Measurements from ENCODE around the gene IDI2. TPM values are rescaled to one million over a fixed set of nuclear protein-coding genes. Genes with fewer than 3 reads are reported as not detected.
"Not testable (repeated sequence)": the region's sequence is repeated elsewhere in the genome, so short reads cannot be mapped to it uniquely, and the experiment has no call there.

The IDI2 gene
- polyA plus RNA-seq, 2 of the 4 experiments (the other 2 are of a cell fraction): not detected

GRCh38 chr10:1011696-1012095 lies 14.0 kb downstream of the IDI2 start:
- no peaks in the 10 kb centered on the region for H3K4me1 ChIP-seq
- TF ChIP-seq ATOH8 (CRISPR knock-in tag; IDR thresholded peaks at IDR 0.05; ENCODE audit: low read depth): no peak
- TF ChIP-seq RFX5 (IDR thresholded peaks at IDR 0.05): no peak
- TF ChIP-seq, protein P1, sequence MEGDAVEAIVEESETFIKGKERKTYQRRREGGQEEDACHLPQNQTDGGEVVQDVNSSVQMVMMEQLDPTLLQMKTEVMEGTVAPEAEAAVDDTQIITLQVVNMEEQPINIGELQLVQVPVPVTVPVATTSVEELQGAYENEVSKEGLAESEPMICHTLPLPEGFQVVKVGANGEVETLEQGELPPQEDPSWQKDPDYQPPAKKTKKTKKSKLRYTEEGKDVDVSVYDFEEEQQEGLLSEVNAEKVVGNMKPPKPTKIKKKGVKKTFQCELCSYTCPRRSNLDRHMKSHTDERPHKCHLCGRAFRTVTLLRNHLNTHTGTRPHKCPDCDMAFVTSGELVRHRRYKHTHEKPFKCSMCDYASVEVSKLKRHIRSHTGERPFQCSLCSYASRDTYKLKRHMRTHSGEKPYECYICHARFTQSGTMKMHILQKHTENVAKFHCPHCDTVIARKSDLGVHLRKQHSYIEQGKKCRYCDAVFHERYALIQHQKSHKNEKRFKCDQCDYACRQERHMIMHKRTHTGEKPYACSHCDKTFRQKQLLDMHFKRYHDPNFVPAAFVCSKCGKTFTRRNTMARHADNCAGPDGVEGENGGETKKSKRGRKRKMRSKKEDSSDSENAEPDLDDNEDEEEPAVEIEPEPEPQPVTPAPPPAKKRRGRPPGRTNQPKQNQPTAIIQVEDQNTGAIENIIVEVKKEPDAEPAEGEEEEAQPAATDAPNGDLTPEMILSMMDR (IDR thresholded peaks at IDR 0.05): no peak
- TF ChIP-seq HDAC2 (IDR thresholded peaks at IDR 0.05): no peak
- no peak for TF ChIP-seq HEYL (CRISPR knock-in tag; IDR thresholded peaks at IDR 0.05)
- TF ChIP-seq RNF2 (IDR thresholded peaks at IDR 0.05; ENCODE audit: borderline replicate concordance, low read depth): no peak
- TF ChIP-seq FOSB (CRISPR knock-in tag; IDR thresholded peaks at IDR 0.05): no peak
- TF ChIP-seq, protein P2, sequence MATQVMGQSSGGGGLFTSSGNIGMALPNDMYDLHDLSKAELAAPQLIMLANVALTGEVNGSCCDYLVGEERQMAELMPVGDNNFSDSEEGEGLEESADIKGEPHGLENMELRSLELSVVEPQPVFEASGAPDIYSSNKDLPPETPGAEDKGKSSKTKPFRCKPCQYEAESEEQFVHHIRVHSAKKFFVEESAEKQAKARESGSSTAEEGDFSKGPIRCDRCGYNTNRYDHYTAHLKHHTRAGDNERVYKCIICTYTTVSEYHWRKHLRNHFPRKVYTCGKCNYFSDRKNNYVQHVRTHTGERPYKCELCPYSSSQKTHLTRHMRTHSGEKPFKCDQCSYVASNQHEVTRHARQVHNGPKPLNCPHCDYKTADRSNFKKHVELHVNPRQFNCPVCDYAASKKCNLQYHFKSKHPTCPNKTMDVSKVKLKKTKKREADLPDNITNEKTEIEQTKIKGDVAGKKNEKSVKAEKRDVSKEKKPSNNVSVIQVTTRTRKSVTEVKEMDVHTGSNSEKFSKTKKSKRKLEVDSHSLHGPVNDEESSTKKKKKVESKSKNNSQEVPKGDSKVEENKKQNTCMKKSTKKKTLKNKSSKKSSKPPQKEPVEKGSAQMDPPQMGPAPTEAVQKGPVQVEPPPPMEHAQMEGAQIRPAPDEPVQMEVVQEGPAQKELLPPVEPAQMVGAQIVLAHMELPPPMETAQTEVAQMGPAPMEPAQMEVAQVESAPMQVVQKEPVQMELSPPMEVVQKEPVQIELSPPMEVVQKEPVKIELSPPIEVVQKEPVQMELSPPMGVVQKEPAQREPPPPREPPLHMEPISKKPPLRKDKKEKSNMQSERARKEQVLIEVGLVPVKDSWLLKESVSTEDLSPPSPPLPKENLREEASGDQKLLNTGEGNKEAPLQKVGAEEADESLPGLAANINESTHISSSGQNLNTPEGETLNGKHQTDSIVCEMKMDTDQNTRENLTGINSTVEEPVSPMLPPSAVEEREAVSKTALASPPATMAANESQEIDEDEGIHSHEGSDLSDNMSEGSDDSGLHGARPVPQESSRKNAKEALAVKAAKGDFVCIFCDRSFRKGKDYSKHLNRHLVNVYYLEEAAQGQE (IDR thresholded peaks at IDR 0.05): no peak
- TF ChIP-seq KDM5A (IDR thresholded peaks at IDR 0.05): no peak
- ATAC-seq: peak in 1 of 2 experiments; percentile 11; a peak in 1 of 6 replicates
- H3K4me3 ChIP-seq: no peak overlapping the region
- WGBS (ENCODE audit: missing lambda C conversion rate): 95% methylated on average over 16 of the region's 16 CpGs
- H3K4me2 ChIP-seq: no peak overlapping the region
- ChIA-PET CTCF (interaction anchor here (1.0 kb wide), 1 partner anchor 25 kb away, joined by 4 read pairs; no protein-coding TSS in a partner anchor), POLR2A (no interaction called here)
- no peaks in the 10 kb centered on the region for H3K9me3 ChIP-seq
- DNase-seq (ENCODE audit: low read depth in 1 of 2, low spot score in 1 of 2): no peak
- H3K27ac ChIP-seq: no peak overlapping the region
- FAIRE-seq: no peak

GRCh38 chr10:1010703-1011102 lies 15.0 kb downstream of the IDI2 start:
- POLR2A ChIA-PET: no interaction called here
- no peak overlapping the region for H3K4me2 ChIP-seq
- no peaks in the 10 kb centered on the region for H3K9me3 ChIP-seq
- CTCF ChIA-PET: no interaction called here
- no peaks in the 10 kb centered on the region for H3K4me1 ChIP-seq
- FAIRE-seq (no peak), DNase-seq (ENCODE audit: low read depth in 1 of 2, low spot score in 1 of 2) (no peak), ATAC-seq (peak in 1 of 2 experiments; percentile 27; a peak in 3 of 6 replicates)
- no peak for TF ChIP-seq JUNB (IDR thresholded peaks at IDR 0.05)
- TF ChIP-seq HEYL (CRISPR knock-in tag; IDR thresholded peaks at IDR 0.05): no peak
- no peak for TF ChIP-seq CBX8 (IDR thresholded peaks at IDR 0.05)
- TF ChIP-seq SREBF2 (IDR thresholded peaks at IDR 0.05): no peak
- TF ChIP-seq ATOH8 (CRISPR knock-in tag; IDR thresholded peaks at IDR 0.05; ENCODE audit: low read depth): no peak
- TF ChIP-seq ZNF302 (CRISPR knock-in tag; IDR thresholded peaks at IDR 0.05): no peak
- TF ChIP-seq SMC3 (IDR thresholded peaks at IDR 0.05): no peak
- 98% methylated on average over 4 of the region's 7 CpGs for WGBS (ENCODE audit: missing lambda C conversion rate)
- H3K27ac ChIP-seq: no peak overlapping the region
- no peak overlapping the region for H3K4me3 ChIP-seq

- H3K4me1 ChIP-seq; H3K9me3 ChIP-seq; ATAC-seq; H3K27ac ChIP-seq; DNase-seq (ENCODE audit: low read depth in 1 of 2, low spot score in 1 of 2); CTCF ChIA-PET; POLR2A ChIA-PET; FAIRE-seq; H3K4me2 ChIP-seq; H3K4me3 ChIP-seq: not testable (repeated sequence)
- 78% methylated on average over 7 of the region's 8 CpGs for WGBS (ENCODE audit: missing lambda C conversion rate)
Observed at GRCh38 chr10:1009947-1010346, 15.7 kb downstream of the IDI2 start.

Data from A549 (cell line).